HG03442 (cell line): ENCODE data around the gene NHSL2.
"Not testable (repeated sequence)": the region's sequence is repeated elsewhere in the genome, so short reads cannot be mapped to it uniquely, and the experiment has no call there.

Source experiments
- ATAC-seq: cut with Tn5 transposase; IDR thresholded peaks from one replicate; pipeline ENCODE4 v1.9.1; 2021; ENCODE audit warnings: mild to moderate bottlenecking, moderate library complexity; ENCODE audit not compliant: unreplicated experiment

The NHSL2 gene

GRCh38 chrX:72145181-72145580 is 234.5 kb downstream of the NHSL2 start:
- ATAC-seq = no peak

- no peak for ATAC-seq
Observed at GRCh38 chrX:72146527-72146926, 235.9 kb downstream of the NHSL2 start.

GRCh38 chrX:72158773-72159172 is 248.1 kb downstream of the NHSL2 start:
- no peak for ATAC-seq

- no peak for ATAC-seq
Observed at GRCh38 chrX:72159769-72160168, 249.1 kb downstream of the NHSL2 start.

GRCh38 chrX:72165551-72165950 is 254.9 kb downstream of the NHSL2 start:
- ATAC-seq = no peak

- no peak for ATAC-seq
Observed at GRCh38 chrX:72169008-72169728, 258.5 kb downstream of the NHSL2 start.

GRCh38 chrX:72176289-72176688 is 265.6 kb downstream of the NHSL2 start:
- ATAC-seq = not testable (repeated sequence)

GRCh38 chrX:72176981-72177380 is 266.3 kb downstream of the NHSL2 start:
- no peak for ATAC-seq

GRCh38 chrX:72180539-72180938 is 269.9 kb downstream of the NHSL2 start:
- ATAC-seq = no peak

GRCh38 chrX:72181178-72182125 is 270.8 kb downstream of the NHSL2 start, which contains the start of gene PIN4:
TSS of gene PIN4 (plus strand) at chrX:72181757. CDS start at chrX:72181786, 29 bp downstream.
- peak; percentile 95 for ATAC-seq

- no peak for ATAC-seq
Observed at GRCh38 chrX:72182924-72183323, 272.3 kb downstream of the NHSL2 start.

- no peak for ATAC-seq
Observed at GRCh38 chrX:72201836-72202536, 291.3 kb downstream of the NHSL2 start.
